ENCODE results near the gene SPTSSA. TPM values are rescaled to one million over a fixed set of nuclear protein-coding genes. Genes with fewer than 3 reads are reported as not detected.
"Not testable (repeated sequence)": the region's sequence is repeated elsewhere in the genome, so short reads cannot be mapped to it uniquely, and the experiment has no call there.

The SPTSSA gene
- total RNA-seq, result 10 to 100 TPM; 11.0 to 12.4 TPM

DNA sequence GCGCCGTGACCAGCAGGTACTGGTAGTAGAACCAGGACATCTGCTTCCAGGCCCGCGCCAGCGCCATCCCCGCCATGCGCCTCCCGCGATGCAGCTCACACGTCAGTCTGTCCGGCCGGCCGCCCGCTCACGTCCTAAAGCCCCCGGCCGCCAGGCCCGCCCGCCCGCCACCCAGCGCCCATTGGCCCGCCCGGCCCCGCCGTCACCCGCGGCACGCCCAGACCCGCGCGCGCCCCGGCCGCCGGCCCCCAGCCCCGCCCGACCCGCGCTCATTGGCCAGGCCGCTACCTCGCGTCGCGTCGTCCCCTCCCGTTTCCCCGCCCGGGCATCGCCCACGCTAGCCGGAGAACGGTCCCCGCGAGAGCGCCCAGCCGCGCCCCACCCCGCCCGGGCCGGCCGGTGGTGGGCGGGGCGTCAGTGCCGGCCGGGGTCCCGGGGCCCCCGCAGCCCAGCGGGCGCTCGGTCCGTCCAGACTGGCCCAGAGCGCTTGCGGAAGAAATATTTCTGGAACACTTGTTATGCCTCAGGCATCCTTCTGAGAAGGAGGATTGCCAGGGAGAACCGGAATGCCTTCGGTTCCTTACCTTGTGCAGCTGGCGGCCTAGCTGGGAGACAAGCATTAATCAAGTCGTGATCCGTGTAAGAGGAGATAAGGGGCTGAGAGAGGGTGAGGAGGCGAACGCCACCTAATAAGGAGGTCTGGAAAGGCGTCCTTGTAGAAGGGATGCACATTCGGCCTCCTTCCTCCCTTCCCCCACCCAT lies at the start of gene SPTSSA:
SPTSSA (minus strand) TSS at position 109 of the 762 bp plus-strand sequence; CDS start at position 76, 33 bp downstream.
- Mint-ChIP-seq H3K9me3 (no peaks in the 10 kb centered on the region), H3K4me3 (peak within 1 kb of the TSS; percentile 93), H3K27ac (peak within 1 kb of the TSS; percentile 94), H3K4me1 (peaks cover 22% of the 10 kb centered on the region), H3K27me3 (no peaks in the 10 kb centered on the region), H3K36me3 (ENCODE audit: low read depth) (no peaks in the 10 kb centered on the region)
- DNase-seq, result peak; percentile 91
- CTCF ChIA-PET, result no interaction called here
- POLR2A ChIA-PET, result no interaction called here

DNA sequence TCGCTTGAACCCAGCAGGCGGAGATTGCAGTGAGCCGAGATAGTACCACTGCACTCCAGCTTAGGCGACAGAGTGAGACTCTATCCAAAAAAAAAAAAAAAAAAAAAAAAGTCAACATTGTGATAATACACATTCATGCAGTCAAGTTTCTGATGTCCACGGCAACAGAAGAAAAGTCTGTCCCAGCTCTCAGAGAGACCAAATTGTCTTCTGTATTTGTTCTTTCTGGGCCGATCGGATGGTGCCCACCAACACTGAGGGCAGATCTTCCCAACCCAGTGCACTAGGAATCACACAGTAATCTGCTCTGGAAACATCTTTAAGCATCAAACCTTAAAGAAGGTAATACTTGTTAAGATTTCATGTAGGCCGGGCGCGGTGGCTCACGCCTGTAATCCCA lies 45.8 kb upstream of the SPTSSA start:
- POLR2A ChIA-PET, result no interaction called here
- Mint-ChIP-seq H3K27ac (no peak overlapping the region), H3K9me3 (no peaks in the 10 kb centered on the region), H3K27me3 (no peaks in the 10 kb centered on the region), H3K36me3 (ENCODE audit: low read depth) (no peaks in the 10 kb centered on the region), H3K4me3 (no peak overlapping the region), H3K4me1 (no peaks in the 10 kb centered on the region)
- DNase-seq, result no peak
- CTCF ChIA-PET, result no interaction called here

DNA sequence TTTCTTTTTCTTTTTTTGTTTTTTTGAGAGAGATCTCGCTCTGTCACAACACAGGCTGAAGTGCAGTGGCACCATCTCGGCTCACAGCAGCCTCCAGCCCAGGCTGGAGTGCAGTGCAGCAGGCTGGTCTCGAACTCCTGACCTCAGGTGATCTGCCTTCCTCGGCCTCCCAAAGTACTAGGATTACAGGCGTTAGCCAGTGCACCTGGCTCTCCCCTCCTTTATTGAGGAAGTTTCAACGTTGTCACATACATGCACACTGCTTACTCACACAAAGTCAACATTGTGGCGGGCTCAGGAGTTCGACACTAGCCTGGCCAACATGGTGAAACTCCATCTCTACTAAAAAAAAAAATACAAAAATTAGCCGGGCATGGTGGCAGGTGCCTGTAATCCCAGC lies 45.4 kb upstream of the SPTSSA start:
- ChIA-PET CTCF (no interaction called here), POLR2A (no interaction called here)
- Mint-ChIP-seq H3K4me3 (no peak overlapping the region), H3K36me3 (ENCODE audit: low read depth) (no peaks in the 10 kb centered on the region), H3K9me3 (no peaks in the 10 kb centered on the region), H3K27me3 (no peaks in the 10 kb centered on the region), H3K4me1 (no peaks in the 10 kb centered on the region), H3K27ac (no peak overlapping the region)
- DNase-seq, result no peak

DNA sequence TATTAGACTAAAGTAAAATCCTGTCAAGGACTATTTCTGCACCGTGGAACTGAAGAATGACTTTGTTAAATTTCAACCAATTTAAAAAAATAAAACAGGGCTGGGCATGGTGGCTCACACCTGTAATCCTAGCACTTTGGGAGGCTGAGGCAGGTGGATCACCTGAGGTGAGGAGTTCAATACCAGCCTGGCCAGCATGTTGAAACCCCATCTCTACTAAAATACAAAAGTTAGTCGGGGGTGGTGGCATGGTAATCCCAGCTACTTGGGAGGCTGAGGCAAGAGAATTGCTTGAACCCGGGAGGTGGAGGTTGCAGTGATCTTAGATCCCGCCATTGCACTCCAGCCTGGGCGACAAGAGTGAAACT lies 43.1 kb upstream of the SPTSSA start:
- DNase-seq; CTCF ChIA-PET; POLR2A ChIA-PET; H3K27me3 Mint-ChIP-seq; H3K4me1 Mint-ChIP-seq; H3K9me3 Mint-ChIP-seq; H3K27ac Mint-ChIP-seq; H3K4me3 Mint-ChIP-seq; H3K36me3 Mint-ChIP-seq (ENCODE audit: low read depth): not testable (repeated sequence)

DNA sequence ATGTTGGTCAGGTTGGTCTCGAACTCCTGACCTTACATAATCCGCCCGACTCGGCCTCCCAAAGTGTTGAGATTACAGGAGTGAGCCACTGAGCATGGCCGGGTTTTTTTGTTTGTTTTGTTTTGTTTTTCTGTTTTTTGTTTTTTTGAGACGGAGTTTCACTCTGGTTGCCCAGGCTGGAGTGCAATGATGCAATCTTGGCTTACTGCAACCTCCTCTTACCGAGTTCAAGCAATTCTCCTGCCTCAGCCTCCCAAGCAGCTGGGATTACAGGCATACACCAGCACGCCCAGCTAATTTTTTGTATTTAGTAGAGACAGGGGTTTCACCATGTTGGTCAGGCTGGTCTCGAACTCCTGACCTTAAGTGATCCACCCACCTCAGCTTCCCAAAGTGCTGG lies 42.0 kb upstream of the SPTSSA start:
- H3K27me3 Mint-ChIP-seq; H3K36me3 Mint-ChIP-seq (ENCODE audit: low read depth); H3K27ac Mint-ChIP-seq; H3K9me3 Mint-ChIP-seq; DNase-seq; POLR2A ChIA-PET; H3K4me1 Mint-ChIP-seq; H3K4me3 Mint-ChIP-seq; CTCF ChIA-PET: not testable (repeated sequence)

DNA sequence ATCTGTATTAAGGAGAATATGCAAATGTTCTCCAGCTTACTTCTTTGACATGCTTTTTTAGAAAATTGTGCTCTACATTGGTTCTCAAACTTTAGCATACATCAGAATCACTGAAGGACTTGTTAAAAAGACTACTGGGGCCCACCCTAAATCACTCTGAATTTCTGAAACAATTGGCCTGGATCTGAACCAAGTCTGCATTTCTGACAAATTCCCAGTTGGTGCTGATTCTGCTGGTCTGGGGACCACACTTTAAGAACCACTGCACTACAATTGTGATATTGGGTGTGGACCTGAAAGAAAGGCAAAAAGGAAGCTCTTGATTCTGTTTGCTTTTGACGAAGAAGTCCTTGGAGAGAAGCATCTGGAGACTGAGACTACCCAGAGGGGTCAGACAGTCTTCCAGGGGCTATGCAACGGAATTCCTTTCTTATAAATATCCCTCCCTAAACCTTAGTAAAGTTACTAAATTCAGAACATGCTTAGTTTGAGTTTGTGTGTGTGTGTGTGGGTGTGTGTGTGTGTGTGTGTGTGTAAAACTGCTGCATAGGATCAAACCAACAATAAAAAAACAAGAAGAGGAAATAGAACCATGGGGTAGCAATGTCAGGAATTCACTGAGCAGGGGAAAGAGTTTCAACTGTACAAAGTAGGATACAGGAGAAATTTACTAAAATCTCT lies 40.6 kb upstream of the SPTSSA start:
- ChIA-PET CTCF (interaction anchor here (0.6 kb wide), 1 partner anchor 9 kb away, joined by 3 read pairs; no protein-coding TSS in a partner anchor), POLR2A (no interaction called here)
- Mint-ChIP-seq H3K36me3 (ENCODE audit: low read depth) (no peaks in the 10 kb centered on the region), H3K9me3 (no peaks in the 10 kb centered on the region), H3K27ac (no peak overlapping the region), H3K4me3 (no peak overlapping the region), H3K4me1 (no peaks in the 10 kb centered on the region), H3K27me3 (no peaks in the 10 kb centered on the region)
- DNase-seq, result no peak

DNA sequence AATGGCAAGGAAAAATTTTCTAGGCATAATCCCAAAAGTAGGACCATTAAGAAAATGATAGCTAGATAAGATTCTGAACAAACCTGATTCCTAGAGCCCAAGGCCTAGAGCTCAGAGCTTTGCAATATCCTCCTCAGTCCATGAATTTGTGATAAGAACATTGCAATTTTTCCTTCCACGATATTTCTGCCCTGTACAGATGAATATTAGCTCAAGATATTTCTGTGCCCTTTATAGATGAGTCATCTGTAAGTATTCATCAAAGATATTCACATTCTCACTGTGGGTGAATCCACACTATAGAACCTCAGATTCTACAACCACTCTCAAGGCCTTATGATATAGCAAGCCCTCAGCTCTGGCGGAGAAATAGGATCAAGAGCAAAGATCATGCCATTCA lies 40.0 kb upstream of the SPTSSA start:
- Mint-ChIP-seq H3K27ac (no peak overlapping the region), H3K4me3 (no peak overlapping the region), H3K27me3 (no peaks in the 10 kb centered on the region), H3K9me3 (no peaks in the 10 kb centered on the region), H3K36me3 (ENCODE audit: low read depth) (no peaks in the 10 kb centered on the region), H3K4me1 (no peaks in the 10 kb centered on the region)
- DNase-seq, result no peak
- ChIA-PET POLR2A (no interaction called here), CTCF (interaction anchor here (1.3 kb wide), 1 partner anchor 21 kb away, joined by 3 read pairs; no protein-coding TSS in a partner anchor)

DNA sequence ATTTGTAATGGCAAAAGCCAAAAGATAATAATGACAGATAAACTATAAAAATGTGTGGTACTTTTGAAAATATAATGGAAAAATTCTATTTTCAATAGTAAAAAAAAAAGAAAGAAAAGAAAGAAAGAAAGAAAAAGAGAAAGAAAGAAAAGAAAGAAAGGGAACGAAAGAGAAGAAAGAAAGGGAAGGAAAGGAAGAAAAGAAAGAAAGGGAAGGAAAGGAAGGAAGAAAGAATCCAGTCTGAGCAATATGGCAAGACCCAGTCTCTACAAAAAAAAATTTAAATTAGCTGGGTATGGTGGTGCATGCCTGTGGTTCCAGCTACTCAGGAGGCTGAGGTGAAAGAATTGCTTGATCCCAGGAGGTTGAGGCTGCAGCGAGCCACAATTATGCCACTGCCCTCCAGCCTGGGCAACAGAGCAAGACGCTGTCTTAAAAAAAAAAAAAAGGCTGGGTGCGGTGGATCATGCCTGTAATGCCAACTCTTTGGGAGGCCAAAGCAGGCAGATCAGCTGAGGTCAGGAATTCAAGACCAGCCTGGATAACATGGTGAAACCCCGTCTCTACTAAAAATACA lies 39.1 kb upstream of the SPTSSA start:
- Mint-ChIP-seq H3K4me3 (no peak overlapping the region), H3K9me3 (no peaks in the 10 kb centered on the region), H3K36me3 (ENCODE audit: low read depth) (no peaks in the 10 kb centered on the region), H3K4me1 (no peaks in the 10 kb centered on the region), H3K27me3 (no peaks in the 10 kb centered on the region), H3K27ac (no peak overlapping the region)
- ChIA-PET POLR2A (no interaction called here), CTCF (interaction anchor here (1.3 kb wide), 1 partner anchor 21 kb away, joined by 3 read pairs; no protein-coding TSS in a partner anchor)
- DNase-seq, result no peak

- Mint-ChIP-seq H3K9me3 (no peaks in the 10 kb centered on the region), H3K27me3 (no peaks in the 10 kb centered on the region), H3K27ac (no peak overlapping the region), H3K4me3 (no peak overlapping the region), H3K4me1 (no peaks in the 10 kb centered on the region), H3K36me3 (ENCODE audit: low read depth) (no peaks in the 10 kb centered on the region)
- ChIA-PET POLR2A (no interaction called here), CTCF (interaction anchor here (0.6 kb wide), 1 partner anchor 252 kb away, joined by 3 read pairs; no protein-coding TSS in a partner anchor)
- DNase-seq, result peak; percentile 34
These were observed 36.8 kb upstream of the SPTSSA start for GRCh38 chr14:34498684-34499412.

GRCh38 chr14:34496679-34497513 lies 34.9 kb upstream of the SPTSSA start:
- Mint-ChIP-seq H3K36me3 (ENCODE audit: low read depth) (no peaks in the 10 kb centered on the region), H3K27me3 (no peaks in the 10 kb centered on the region), H3K4me1 (no peaks in the 10 kb centered on the region), H3K27ac (no peak overlapping the region), H3K4me3 (no peak overlapping the region), H3K9me3 (no peaks in the 10 kb centered on the region)
- POLR2A ChIA-PET, result no interaction called here
- CTCF ChIA-PET, result no interaction called here
- no peak for DNase-seq

DNA sequence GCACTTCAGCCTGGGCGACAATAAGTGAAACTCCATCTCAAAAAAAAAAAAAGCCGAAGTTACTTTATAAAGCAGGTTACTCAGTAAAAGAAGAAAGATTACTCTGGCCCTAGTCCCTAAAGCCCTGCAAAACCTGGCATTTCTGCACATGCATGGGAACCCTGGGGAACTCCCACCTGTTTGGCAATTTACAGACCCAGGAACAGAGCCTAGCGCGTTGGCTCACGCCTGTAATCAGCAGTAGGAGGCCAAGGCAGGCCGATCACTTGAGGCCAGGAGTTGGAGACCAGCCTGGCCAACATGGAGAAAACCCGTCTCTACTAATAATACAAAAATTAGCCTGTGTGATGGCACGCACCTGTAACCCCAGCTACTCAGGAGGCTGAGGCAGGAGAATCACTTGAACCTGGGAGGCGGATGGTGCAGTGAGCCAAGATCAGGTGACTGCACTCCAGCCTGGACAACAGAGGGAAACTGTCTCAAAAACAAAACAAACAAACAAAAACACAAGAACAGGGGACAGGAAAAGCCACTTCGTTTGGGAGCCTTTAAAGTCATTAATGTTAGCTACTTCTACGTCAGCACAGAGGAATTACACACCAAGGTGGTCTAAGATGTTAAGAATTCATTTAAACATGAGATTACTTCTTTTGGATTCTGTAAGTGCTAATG lies 34.1 kb upstream of the SPTSSA start:
- no peaks in the 10 kb centered on the region for H3K27me3 Mint-ChIP-seq
- no peaks in the 10 kb centered on the region for H3K4me1 Mint-ChIP-seq
- ChIA-PET POLR2A (no interaction called here), CTCF (no interaction called here)
- no peak for DNase-seq
- H3K27ac Mint-ChIP-seq, result no peak overlapping the region
- no peaks in the 10 kb centered on the region for H3K9me3 Mint-ChIP-seq
- H3K36me3 Mint-ChIP-seq (ENCODE audit: low read depth), result no peaks in the 10 kb centered on the region
- H3K4me3 Mint-ChIP-seq, result no peak overlapping the region

GRCh38 chr14:34489324-34489723 lies 27.3 kb upstream of the SPTSSA start:
- POLR2A ChIA-PET, result no interaction called here
- no peaks in the 10 kb centered on the region for H3K9me3 Mint-ChIP-seq
- DNase-seq, result no peak
- no peaks in the 10 kb centered on the region for H3K27me3 Mint-ChIP-seq
- H3K4me3 Mint-ChIP-seq, result no peak overlapping the region
- no peaks in the 10 kb centered on the region for H3K4me1 Mint-ChIP-seq
- no peak overlapping the region for H3K27ac Mint-ChIP-seq
- CTCF ChIA-PET, result no interaction called here
- H3K36me3 Mint-ChIP-seq (ENCODE audit: low read depth), result no peaks in the 10 kb centered on the region

Measured in activated CD4-positive, alpha-beta T cell treated with anti-CD3 and anti-CD28 coated beads, Interleukin-2, amount 10 ng/mL, durations not matched to agents 7 days and 5 days (primary cell).